IPS-NIHi7 (cell line): ENCODE data around the gene CORO7.
"Not testable (repeated sequence)": the region's sequence is repeated elsewhere in the genome, so short reads cannot be mapped to it uniquely, and the experiment has no call there.

Source experiments
- DNase-seq: peaks from one replicate; pipeline ENCODE4 v3.0.0; 2012; ENCODE audit warnings: mixed read lengths; ENCODE audit errors: extremely low spot score

Gene CORO7

DNA sequence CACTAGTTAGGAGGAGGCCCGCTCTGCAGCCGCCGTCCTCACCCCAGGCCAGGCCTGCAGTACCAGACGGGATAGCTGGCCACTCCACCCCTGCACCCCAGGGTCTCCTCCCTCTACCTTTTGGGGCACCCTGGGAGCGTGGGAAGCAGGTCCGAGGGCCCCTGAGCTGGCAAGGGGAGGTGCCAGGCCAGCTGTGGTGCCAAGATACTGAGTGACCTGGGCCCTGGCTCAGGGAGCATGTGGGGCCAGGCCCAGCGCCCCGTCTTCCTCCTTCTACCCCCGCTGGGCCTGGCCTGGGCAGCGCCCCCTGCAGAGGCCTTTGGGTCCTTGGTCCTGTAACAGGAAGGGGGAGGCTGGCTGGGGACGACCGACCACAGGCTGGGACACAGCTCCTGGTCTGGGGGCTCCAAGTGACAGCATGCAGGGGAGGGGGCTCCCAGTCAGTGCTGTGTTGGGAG is 78.2 kb downstream of the CORO7 start:
- DNase-seq = no peak

DNA sequence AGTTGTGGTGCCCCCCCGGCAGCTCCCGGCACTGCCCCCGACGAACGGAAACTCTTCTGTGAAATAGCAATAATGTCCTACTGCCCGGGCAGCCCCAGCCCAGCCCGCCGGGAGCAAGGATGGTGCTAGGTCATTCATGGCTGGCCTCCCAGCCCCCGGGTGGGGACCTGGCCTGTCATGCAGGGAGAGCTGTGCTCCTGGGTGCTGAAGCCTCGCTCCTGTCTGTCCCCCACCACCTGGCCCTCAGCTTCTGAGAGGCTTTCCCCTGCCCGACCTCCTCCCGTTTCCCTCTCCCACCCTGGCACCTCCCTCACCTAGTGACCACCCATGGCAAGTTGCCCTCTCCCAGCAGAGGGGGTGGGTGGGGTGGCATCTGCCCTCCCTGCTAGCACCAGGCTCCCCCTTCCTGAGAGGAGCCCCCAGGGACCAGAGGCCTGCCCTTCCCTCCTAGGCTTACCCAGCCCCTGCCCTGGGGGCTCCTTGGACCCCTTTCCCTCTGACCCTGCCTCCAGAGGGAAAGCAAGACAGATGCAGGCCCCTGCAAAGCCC is 78.8 kb downstream of the CORO7 start:
- no peak for DNase-seq

DNA sequence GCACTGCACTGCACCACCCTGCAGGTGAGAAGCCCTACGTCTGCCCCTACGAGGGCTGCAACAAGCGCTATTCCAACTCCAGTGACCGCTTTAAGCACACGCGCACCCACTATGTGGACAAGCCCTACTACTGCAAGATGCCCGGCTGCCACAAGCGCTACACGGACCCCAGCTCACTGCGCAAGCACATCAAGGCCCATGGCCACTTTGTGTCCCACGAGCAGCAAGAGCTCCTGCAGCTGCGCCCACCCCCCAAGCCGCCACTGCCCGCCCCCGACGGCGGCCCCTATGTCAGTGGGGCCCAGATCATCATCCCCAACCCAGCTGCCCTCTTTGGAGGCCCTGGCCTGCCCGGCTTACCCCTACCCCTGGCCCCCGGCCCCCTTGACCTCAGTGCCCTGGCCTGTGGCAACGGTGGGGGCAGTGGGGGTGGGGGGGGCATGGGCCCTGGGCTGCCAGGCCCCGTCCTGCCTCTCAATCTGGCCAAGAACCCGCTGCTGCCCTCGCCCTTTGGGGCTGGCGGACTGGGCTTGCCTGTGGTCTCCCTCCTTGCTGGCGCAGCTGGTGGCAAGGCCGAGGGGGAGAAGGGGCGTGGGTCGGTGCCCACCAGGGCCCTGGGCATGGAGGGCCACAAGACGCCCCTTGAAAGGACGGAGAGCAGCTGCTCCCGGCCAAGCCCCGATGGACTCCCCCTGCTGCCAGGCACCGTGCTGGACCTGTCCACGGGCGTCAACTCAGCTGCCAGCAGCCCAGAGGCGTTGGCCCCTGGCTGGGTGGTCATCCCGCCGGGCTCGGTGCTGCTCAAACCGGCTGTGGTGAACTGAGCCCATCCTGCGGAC is 79.5 kb downstream of the CORO7 start:
- DNase-seq = no peak

DNA sequence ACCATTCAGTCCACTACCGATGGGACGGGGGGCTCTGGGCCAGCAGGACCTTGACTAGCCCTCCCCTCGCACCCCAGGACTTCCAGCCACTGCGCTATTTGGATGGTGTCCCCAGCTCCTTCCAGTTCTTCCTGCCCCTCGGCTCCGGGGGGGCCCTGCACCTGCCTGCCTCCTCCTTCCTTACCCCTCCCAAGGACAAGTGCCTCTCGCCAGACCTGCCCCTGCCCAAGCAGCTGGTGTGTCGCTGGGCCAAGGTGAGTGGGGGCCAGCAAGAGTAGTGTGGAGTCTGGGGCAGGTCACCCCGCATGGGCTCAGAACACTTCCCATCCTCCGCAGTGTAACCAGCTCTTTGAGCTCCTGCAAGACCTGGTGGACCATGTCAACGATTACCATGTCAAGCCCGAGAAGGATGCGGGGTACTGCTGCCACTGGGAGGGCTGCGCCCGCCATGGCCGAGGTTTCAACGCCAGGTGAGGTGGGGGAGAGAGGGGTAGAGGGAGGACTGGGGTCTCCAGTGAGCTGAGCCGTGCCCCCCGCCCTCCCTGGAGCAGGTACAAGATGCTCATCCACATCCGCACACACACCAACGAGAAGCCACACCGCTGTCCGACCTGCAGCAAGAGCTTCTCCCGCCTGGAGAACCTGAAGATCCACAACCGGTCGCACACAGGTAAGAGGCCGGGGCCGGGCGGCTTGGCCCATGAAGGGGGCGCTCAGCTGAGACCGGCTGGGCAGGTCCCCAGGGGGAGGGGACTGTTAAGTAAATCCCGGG is 81.5 kb downstream of the CORO7 start:
- DNase-seq = no peak

DNA sequence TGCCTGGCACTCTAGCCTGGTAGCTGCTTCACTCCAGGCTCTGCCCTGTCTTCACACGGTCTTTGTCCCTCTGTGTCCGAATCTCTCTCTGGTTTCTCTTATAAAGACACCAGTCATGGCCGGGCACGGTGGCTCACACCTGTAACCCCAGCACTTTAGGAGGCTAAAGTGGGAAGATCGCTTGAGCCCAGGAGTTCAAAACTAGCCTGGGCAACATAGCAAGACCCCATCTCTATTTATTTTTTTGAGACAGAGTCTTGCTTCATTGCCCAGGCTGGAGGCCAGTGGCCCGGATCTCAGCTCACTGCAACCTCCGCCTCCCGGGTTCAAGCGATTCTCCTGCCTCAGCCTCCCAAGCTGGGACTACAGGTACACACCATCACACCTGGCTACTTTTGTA is 82.7 kb downstream of the CORO7 start:
- not testable (repeated sequence) for DNase-seq

DNA sequence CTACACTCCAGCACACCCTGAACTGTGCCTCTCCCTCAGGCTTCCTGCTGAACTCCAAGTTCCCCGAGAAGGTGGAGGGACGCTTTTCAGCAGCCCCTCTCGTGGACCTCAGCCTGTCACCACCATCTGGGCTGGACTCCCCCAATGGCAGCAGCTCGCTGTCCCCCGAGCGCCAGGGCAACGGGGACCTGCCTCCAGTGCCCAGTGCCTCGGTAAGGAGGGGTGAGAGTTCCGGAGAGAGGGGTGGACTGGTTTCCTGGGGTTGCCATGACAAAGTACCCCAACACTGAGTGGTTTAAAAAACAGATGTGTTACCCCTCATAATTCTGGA is 83.1 kb downstream of the CORO7 start:
- no peak for DNase-seq

DNA sequence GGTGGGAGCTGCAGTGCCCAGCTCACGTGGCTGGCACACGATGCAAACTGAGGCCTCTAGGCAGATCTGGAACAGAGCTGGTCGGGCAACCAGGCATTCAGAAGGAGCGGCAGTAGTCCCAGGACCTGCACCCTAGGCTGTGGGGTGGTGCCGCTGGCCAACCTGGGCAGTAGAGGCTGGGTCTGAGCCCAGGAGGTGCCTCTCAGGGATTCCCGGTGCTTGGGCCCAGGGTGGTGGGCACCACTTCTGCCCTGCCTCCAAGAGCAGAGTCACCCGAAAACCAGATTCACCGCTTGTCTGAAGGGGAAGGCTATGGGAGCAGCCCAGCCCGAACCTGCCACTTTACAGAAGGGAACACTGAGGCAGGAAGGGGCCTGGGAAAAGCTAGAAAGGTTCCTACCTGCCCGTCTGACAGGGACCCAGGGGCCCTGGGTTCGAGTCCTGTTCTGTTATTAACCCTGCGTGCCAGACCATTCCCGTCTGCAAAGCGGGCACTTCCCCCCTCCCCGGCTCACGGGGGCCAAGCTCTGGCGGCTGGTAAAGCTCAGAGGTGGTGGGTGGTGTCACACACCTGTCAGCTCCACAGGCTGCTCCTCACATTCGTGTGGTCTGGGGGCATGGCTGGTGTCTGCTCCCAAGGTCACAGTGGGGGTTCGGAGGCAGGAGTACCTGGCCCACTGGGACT is 83.6 kb downstream of the CORO7 start:
- DNase-seq = no peak

DNA sequence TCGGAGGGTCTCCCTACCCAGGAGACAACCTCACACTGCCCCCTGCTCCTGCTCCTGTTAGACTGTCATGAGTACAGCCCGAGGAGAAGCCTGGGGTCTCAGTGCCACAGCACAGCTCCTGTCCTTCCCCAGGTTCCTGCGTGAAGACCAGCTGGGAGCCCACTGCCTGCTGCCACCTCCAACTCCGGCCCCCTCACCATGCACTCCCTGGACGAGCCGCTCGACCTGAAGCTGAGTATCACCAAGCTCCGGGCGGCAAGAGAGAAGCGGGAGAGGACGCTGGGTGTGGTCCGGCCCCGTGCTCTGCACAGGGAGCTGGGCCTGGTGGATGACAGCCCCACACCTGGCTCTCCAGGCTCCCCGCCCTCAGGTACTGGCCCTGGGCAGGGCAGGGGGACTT is 84.3 kb downstream of the CORO7 start:
- no peak for DNase-seq

DNA sequence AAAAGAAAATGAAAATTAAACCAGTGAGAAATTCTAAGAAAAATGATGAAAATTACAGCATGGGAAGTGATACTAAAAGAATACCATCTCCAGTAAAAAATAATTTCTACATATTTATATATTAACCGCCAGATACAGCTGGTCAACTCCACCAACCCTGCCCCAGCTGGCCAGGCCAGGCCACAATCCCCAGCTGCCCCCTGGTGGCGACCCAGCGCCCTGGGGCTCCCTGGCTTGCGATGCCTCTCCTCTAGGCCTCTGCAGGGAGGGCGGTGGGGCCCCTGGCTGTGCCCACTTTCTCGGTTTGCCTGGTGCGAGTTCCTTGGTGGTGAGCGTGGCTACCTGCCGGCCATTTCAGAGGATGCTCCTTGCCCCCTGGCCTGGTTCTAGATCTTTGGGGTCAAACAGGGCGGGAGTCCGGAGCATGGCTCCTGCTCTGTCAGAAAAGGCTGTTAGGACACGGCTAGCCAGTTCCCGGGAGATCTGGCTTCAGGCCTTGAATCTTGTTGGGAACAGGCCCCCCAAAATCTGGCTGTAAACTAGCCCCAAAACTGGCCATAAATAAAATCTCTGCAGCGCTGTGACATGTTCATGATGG is 86.0 kb downstream of the CORO7 start:
- DNase-seq = peak; percentile 89

DNA sequence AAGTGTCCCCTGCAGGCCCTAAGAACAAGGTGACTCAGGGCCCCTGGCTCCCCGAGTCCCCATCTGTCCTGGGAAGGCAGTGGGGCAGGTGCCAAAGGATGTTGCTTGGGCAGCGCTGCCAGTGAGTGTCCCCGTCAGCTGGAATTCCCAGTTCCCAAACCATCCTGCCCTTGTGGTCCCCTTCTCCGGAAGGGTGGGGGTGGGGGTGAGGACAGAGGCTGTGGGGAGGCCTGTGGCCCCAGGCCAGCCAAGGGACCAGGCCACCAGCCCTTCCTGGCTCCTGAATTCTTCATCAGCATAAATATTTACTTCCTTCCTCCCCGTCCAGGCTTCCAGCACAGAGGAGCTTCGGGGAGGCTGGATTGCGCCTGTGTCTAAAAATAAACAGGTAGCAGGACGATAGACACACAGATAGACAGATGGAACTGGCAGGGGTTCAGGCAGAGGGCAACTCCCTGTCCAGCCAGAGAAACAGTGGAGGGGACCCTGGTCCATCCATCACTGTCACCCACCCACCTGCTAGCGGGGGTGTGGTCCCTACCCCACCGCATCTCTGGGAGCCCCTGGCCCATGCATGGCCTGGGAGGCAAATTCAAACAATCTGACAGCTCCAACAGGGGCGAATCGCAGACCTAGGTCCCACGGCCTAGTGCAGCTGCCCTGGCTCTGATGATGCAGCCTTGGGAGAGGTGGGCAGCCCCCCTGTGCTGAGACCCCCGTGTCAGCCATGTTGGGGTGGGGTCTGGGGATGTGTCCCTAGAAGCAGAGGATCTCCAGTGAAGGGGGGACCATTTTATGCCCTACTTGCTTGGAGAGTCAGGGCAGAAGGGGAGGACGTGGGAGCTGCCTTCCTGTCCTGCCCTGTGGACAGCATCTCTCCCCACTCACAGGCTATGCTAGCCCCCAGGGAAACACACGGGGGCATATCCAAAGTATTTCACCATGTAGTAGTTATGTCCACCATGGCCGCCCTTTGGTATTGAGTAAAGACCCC is 87.3 kb downstream of the CORO7 start:
- DNase-seq = no peak

DNA sequence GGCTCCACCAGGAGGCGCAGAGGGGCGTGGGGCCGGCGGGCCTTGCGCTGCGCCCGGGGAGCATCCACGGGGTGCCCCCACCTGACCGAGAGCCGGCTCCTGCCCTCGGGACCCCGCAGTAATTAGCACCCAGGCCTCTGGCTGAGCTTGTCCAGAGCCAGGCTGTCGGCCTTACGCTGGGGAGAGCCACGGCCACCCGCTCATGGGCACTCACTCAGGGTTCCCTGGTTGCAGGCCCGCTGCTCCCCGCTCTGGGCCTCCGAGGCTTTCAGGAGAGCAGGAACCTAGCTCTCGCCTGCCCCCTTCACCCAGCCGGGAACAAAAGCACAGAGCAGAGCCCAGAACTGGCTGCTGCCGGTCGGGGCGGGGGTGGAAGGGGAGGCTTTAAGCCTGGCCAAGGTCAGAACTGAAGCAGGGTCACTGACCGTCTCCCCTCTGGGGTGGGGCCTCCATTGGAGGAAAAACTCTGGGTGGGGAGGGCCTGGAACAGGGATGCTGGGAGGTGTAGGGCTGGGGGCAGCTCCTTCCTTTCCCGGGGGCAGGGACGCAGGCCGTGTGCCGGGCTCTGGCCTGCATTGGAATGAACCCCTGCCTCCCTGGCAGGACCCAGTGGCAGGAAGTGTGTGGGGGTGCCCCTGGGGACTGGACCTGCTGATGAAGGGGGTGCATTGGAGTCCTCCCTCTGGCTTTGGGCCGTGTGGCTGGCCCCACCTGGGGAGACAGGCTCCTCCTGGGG is 88.2 kb downstream of the CORO7 start:
- DNase-seq = peak; percentile 93

DNA sequence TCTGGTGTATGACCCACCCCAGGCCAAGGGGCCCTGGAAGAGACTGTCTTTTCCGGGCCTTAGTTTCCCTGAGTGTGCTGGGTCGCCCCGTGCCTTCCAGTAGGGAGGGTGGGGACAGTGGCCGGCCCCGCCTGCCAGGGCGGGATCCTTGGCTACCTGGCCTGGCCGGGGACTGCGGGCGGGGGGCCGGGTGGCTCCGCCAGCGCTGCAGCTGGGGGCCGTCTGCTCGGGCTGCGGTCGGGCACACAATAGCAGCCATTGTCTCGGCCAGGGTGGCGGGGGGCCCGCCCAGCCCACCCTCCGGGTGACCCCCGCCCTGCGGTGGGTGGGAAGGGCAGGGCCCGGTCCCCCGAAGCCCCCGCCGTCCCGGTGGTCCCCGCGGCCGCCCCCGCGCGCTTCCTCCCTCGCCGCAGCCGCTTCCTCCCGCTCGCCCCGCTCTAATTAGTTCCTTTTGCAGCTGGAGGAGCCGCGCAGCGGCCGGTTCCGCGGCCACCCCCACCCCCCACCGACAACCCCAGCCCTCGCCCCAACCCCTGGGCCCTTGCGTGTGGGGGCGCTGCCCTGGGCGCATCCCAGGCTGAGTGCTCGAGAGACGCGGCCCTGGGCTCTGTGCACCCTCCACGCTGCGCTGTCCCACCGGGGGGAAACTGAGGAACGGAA is 88.9 kb downstream of the CORO7 start:
- DNase-seq = no peak

DNA sequence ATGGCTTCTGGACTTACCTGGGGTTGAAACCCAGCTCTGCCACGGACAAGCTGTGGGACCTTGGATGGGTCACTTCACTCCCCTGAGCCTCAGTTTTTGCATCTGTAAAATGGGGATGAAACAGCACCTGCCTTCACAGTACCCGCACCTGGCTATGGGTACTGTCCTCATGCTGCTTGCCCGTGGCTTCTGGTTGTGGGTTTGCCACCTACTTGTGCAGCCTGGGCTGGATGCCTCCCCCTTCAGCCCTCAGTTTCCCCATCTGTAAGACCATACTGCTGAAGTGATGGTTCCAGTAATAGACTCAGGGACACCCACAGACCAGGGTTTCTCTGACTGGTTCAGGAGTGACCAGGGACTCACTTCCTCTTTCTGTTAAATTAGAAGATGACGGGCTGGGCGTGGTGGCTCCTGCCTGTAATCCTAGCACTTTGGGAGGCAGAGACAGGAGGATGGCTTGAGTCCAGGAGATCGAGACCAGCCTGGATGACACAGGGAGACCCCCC is 91.1 kb downstream of the CORO7 start:
- no peak for DNase-seq

DNA sequence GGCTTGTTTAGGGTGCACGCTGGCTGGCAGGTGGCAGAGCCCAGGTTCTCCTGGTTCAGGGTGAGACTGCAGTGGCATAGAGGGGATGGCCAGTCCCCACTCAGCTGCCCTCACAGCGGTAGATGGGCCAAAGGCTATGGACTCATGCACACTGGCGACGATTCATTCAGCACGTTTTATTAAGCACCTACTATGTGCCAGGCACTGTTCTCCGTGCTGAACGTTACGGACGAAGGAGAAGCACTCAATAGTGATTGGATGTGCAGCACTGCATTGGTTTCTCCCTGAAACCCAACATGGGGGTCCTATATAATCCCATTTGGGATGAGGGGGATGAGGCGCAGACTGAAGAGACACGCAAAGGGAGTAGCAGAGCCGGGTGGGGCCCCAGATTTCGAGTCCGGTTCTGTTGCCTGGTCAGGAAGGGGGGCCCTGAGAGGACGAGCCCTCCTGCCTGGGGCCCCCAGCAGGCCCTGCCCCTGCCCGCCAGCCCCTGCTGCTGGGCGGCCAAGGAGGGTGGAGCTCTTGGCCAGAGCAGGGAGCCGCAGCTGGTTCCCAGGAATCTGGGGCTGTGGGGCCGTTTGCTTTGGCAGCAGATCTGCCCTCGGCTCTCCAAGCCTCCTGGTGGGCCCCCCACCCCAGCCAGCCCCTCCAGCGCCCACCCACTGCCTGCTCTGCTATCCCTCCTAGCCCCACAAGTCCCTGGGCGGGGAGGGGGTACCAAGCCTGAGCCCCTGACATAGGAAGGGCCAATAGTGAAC is 91.7 kb downstream of the CORO7 start:
- no peak for DNase-seq

DNA sequence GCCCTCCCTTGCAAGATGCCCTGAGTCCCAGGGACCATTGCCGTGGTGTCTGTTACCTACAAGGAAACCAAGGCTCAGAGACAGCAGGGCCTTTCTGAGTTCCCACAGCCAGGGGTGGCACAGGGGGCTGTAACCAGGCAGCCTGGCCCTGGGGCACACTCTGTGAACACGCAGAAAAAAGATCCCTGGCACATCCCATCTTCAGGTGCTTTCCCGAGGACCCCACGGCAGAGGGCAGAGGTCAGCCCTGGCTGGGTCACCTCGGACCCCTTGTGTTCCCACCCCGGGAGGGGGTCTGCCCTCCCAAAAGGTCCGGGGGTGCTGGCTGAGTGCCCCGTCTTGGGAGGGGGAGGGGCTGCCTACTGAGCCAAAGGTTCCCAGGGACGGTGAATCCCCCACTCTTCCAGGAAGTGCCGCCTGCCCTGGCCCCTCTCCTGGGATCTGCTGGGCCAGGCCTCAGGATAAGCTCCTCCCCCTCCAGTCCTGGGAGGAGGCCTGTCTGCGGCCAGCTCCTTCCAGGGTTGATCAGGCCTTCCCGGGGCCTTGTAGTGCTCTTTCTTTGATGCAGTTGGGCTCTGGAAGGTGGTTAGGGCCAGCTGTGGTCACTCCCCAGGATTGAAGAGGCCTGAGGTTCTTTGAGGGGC is 92.4 kb downstream of the CORO7 start:
- peak; percentile 89 for DNase-seq

DNA sequence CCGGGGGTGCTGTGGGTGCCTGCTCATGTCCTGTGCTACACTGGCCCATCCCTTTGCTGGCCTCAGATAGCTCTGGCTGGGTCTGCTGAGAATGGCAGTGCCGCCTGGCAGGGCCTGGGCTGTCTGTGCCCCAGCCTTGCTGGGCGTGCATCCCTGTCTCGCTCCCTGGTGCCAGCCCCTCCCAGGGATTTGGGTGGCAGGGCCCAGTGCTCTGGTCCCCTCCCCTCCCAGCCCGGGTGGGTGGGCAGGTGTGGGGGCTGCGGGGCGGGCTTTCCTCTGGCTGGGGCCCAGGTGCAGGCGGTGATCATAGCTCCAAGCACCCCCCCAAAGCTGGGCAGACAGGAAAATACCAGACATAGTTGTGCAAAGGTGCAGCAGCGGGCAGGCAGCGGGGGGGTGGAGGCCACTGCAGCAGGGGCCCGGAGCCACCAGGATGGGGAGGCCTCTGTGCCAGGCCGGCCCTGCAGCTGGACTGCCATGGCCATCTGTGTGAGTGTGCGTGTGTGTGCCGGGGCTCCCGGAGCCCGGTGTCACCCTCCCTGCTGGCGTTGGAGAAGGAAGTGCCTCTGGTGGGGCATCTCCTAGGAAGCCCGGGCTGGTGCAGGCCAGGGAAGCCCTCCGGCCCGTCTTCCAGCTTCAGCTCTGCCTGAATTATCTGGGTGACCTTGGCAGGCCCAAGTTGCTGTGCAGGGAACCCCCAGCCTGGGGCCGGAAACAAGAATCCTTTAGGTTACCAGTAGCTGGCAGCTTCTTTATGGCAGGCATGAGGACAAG is 93.1 kb downstream of the CORO7 start:
- DNase-seq = no peak
